Spleen (tissue), 11 donors: ENCODE measurements around the gene CRTC3. TPM values are rescaled to one million over a fixed set of nuclear protein-coding genes. Genes with fewer than 3 reads are reported as not detected.
"Not testable (repeated sequence)": the region's sequence is repeated elsewhere in the genome, so short reads cannot be mapped to it uniquely, and the experiment has no call there.

Source experiments
- DNase-seq: peaks from one replicate; pipeline ENCODE4 v3.0.0-alpha.2; 2020
- H3K27ac ChIP-seq, 8 donors: fragments of 200-600 bp; sonication (generic) in 7 of 8; 1 replicate in 4 of 8; 2 replicates in 4 of 8; pipeline versions ENCODE4 v1.5.0 to v1.8.0; 2016 to 2021; ENCODE audit warnings: inconsistent platforms in 4 of 8, mild to moderate bottlenecking in 4 of 8, moderate library complexity in 1 of 8
- H3K27me3 ChIP-seq, 7 donors: fragments of 200-600 bp; sonication (generic) in 6 of 7; replicated peaks in 1 of 7; 1 replicate in 4 of 7; 2 replicates in 3 of 7; pipeline versions ENCODE4 v1.5.0 to v1.8.0; 2016 to 2021; ENCODE audit warnings: inconsistent platforms in 3 of 7, mild to moderate bottlenecking in 1 of 7
- H3K36me3 ChIP-seq, 6 donors: fragments of 200-600 bp; sonication (generic) in 5 of 6; 1 replicate in 4 of 6; 2 replicates in 2 of 6; pipeline versions ENCODE4 v1.5.0 to v1.8.0; 2016 to 2021; ENCODE audit warnings: inconsistent platforms in 2 of 6
- H3K4me1 ChIP-seq, 6 donors: fragments of 200-600 bp; sonication (generic) in 5 of 6; 1 replicate in 3 of 6; 2 replicates in 3 of 6; pipeline versions ENCODE4 v1.5.0 to v1.8.0; 2016 to 2021; ENCODE audit warnings: inconsistent platforms in 3 of 6
- H3K4me3 ChIP-seq, 8 donors: fragments of 200-600 bp; sonication (generic) in 7 of 8; 1 replicate in 4 of 8; 2 replicates in 4 of 8; pipeline versions ENCODE4 v1.5.0 to v1.8.0; 2016 to 2021; ENCODE audit warnings: inconsistent platforms in 4 of 8, mild to moderate bottlenecking in 4 of 8, moderate library complexity in 2 of 8
- H3K9me3 ChIP-seq, 8 donors: fragments of 200-600 bp; sonication (generic) in 7 of 8; 1 replicate in 4 of 8; 2 replicates in 4 of 8; pipeline versions ENCODE4 v1.5.0 to v1.8.0; 2016 to 2021; ENCODE audit warnings: inconsistent platforms in 4 of 8
- CTCF ChIP-seq, 11 experiments: fragments of 200-600 bp in 7 of 11; fragments of 450-650 bp in 4 of 11; sonication (generic) in 4 of 11; IDR thresholded peaks in 8 of 11; conservative IDR thresholded peaks in 3 of 11; 1 replicate in 7 of 11; 2 replicates in 4 of 11; pipeline versions ENCODE4 v1.4.0 to v1.8.0; 2016 to 2021; ENCODE audit warnings: antibody characterized with exemption in 11 of 11, inconsistent platforms in 4 of 11, mild to moderate bottlenecking in 1 of 11
- POLR2A ChIP-seq, 3 donors: fragments of 450-650 bp; IDR thresholded peaks; one replicate each; pipeline ENCODE4 v1.5.1; 2017; ENCODE audit warnings: antibody characterized with exemption in 3 of 3, mild to moderate bottlenecking in 1 of 3
- POLR2AphosphoS5 ChIP-seq, 3 donors: sonication (generic); formaldehyde crosslinking; IDR thresholded peaks; one replicate each; pipeline ENCODE4 v1.5.1; 2017; ENCODE audit warnings: antibody characterized with exemption in 3 of 3
- WGBS, 5 donors: extraction: QIAGEN DNeasy Blood & Tissue Kit in 3 of 5; methylation state at CpG; one replicate each; pipeline versions ENCODE4 v1.1.5 to v1.1.7; 2013 to 2018; 5-methylcytosine and 5-hydroxymethylcytosine counted together
- intact Hi-C: fragments of 100-400 bp; cut with DNase I; formaldehyde crosslinking; loops from one replicate; pipeline ENCODE4 v1.15.0; 2023; ENCODE audit warnings: low total_unique reads
- polyA plus RNA-seq, 3 donors: library from polyadenylated mRNA; stranded (reverse); fragments of 200-250 nt; gene quantifications; one replicate each; pipeline ENCODE4 v1.2.1, GENCODE V29; 2013
- total RNA-seq, 7 donors: library from RNA; depleted of rRNA in 3 of 7; stranded (reverse); fragments of >200 nt in 3 of 7; fragmentation: NEBNext Ultra II Directional in 4 of 7; extraction: Animal tissue kit (Norgen Biotek cat#: 25700) in 4 of 7; gene quantifications; one replicate each; pipeline versions ENCODE4 v1.1.0 to v1.2.1, GENCODE V29; 2016 to 2021
- donor health status: healthy with polysubstance abuse.
- donor health status: DM: no; HTN: no; CAD: no; lungs with moderate emphysema.
- donor health status: DM: no; HTN: no; CAD: no.
- donor health status: Bipolar disorder and iron deficiency.
- donor health status: healthy.
- donor health status: DM: no; HTN: no; CAD: no.
- donor health status: DM: yes; HTN: yes; CAD: no.

CRTC3 gene
- total and polyA plus RNA-seq, 10 donors = 7.7 to 51.2 (median 43.4) TPM

GRCh38 chr15:90512981-90513380 is 16.7 kb upstream of the CRTC3 start:
- Histone ChIP-seq H3K36me3 (no peaks in the 10 kb centered on the region), H3K27me3 (no peaks in the 10 kb centered on the region), H3K27ac (no peak overlapping the region), H3K4me3 (no peak overlapping the region), H3K9me3 (no peaks in the 10 kb centered on the region), H3K4me1 (peaks cover 0 to 7% (median 7%) of the 10 kb centered on the region in 6 donors)
- TF ChIP-seq POLR2AphosphoS5 (IDR thresholded peaks at IDR 0.05) = no peak
- TF ChIP-seq CTCF (IDR thresholded peaks at IDR 0.05 in 8 of 11, conservative IDR thresholded peaks at IDR 0.05 in 3 of 11) = no peak
- TF ChIP-seq POLR2A (IDR thresholded peaks at IDR 0.05) = no peak
- 70 to 82% (median 76%) methylated on average over 3 of the region's 3 CpGs for WGBS, 5 donors
- intact Hi-C loops = no loop called here
- no peak for DNase-seq

GRCh38 chr15:90513448-90513847 is 16.3 kb upstream of the CRTC3 start:
- TF ChIP-seq POLR2AphosphoS5 (IDR thresholded peaks at IDR 0.05) = no peak
- TF ChIP-seq CTCF (IDR thresholded peaks at IDR 0.05 in 8 of 11, conservative IDR thresholded peaks at IDR 0.05 in 3 of 11) = no peak
- TF ChIP-seq POLR2A (IDR thresholded peaks at IDR 0.05) = no peak
- no peaks in the 10 kb centered on the region for H3K9me3 ChIP-seq
- H3K4me1 ChIP-seq = peaks cover 0 to 7% (median 7%) of the 10 kb centered on the region in 6 donors
- no peak overlapping the region for H3K4me3 ChIP-seq
- H3K27me3 ChIP-seq = no peaks in the 10 kb centered on the region
- 94 to 100% (median 98%) methylated on average over 2 of the region's 2 CpGs for WGBS, 5 donors
- no peaks in the 10 kb centered on the region for H3K36me3 ChIP-seq
- H3K27ac ChIP-seq = no peak overlapping the region
- DNase-seq = no peak
- intact Hi-C loops = no loop called here

- DNase-seq, H3K27ac ChIP-seq, H3K36me3 ChIP-seq, H3K9me3 ChIP-seq, H3K4me1 ChIP-seq, H3K27me3 ChIP-seq, H3K4me3 ChIP-seq, intact Hi-C loops: not testable (repeated sequence)
- 47 to 95% (median 83%) methylated on average over 2 of the region's 2 CpGs for WGBS, 5 donors
Measured at GRCh38 chr15:90513893-90514292, 15.8 kb upstream of the CRTC3 start.

GRCh38 chr15:90519688-90520087 is 10.0 kb upstream of the CRTC3 start:
- no peaks in the 10 kb centered on the region for H3K27me3 ChIP-seq
- peaks cover 0 to 7% (median 7%) of the 10 kb centered on the region in 6 donors for H3K4me1 ChIP-seq
- H3K36me3 ChIP-seq = no peaks in the 10 kb centered on the region
- no peaks in the 10 kb centered on the region for H3K9me3 ChIP-seq
- 62 to 96% (median 74%) methylated on average over 1 of the region's 1 CpG for WGBS, 5 donors
- no peak for DNase-seq
- intact Hi-C loops = no loop called here
- no peak overlapping the region for H3K4me3 ChIP-seq
- TF ChIP-seq POLR2AphosphoS5 (IDR thresholded peaks at IDR 0.05) (no peak), POLR2A (IDR thresholded peaks at IDR 0.05) (no peak), CTCF (IDR thresholded peaks at IDR 0.05 in 8 of 11, conservative IDR thresholded peaks at IDR 0.05 in 3 of 11) (no peak)
- no peak overlapping the region for H3K27ac ChIP-seq

GRCh38 chr15:90520365-90520764 is 9.4 kb upstream of the CRTC3 start:
- Histone ChIP-seq H3K27ac (no peak overlapping the region), H3K4me1 (peaks cover 0 to 7% (median 7%) of the 10 kb centered on the region in 6 donors), H3K36me3 (no peaks in the 10 kb centered on the region), H3K4me3 (no peak overlapping the region), H3K9me3 (no peaks in the 10 kb centered on the region), H3K27me3 (no peaks in the 10 kb centered on the region)
- intact Hi-C loops = no loop called here
- no peak for DNase-seq
- TF ChIP-seq POLR2A (IDR thresholded peaks at IDR 0.05) (no peak), CTCF (IDR thresholded peaks at IDR 0.05 in 8 of 11, conservative IDR thresholded peaks at IDR 0.05 in 3 of 11) (no peak), POLR2AphosphoS5 (IDR thresholded peaks at IDR 0.05) (no peak)
- 81 to 94% (median 90%) methylated on average over 5 of the region's 5 CpGs for WGBS, 5 donors
